GM12875 (cell line): ENCODE results near the gene SCAF8.
"Not testable (repeated sequence)": the region's sequence is repeated elsewhere in the genome, so short reads cannot be mapped to it uniquely, and the experiment has no call there.

ENCODE experiments used
- H3K4me3 ChIP-seq: one replicate; pipeline ENCODE4 v1.5.1; 2011; ENCODE audit warnings: low read depth, low read length, control low read depth
- CTCF ChIP-seq: IDR thresholded peaks from 2 replicates; pipeline ENCODE4 v1.5.1; 2011; ENCODE audit warnings: low read depth, mild to moderate bottlenecking, control low read depth, inconsistent platforms, low read length, moderate library complexity, borderline replicate concordance; ENCODE audit not compliant: insufficient read depth

Gene SCAF8

GRCh38 chr6:154800338-154800737, 67.1 kb downstream of the SCAF8 start:
- no peak for TF ChIP-seq CTCF
- H3K4me3 ChIP-seq, result no peak overlapping the region

- H3K4me3 ChIP-seq, result no peak overlapping the region
- no peak for TF ChIP-seq CTCF
Observed at GRCh38 chr6:154805288-154805911, 72.2 kb downstream of the SCAF8 start.

- no peak for TF ChIP-seq CTCF
- H3K4me3 ChIP-seq, result no peak overlapping the region
Observed at GRCh38 chr6:154806804-154807203, 73.6 kb downstream of the SCAF8 start.

- H3K4me3 ChIP-seq, result not testable (repeated sequence)
Observed at GRCh38 chr6:154811663-154812062, 78.4 kb downstream of the SCAF8 start.

GRCh38 chr6:154814063-154814462, 80.8 kb downstream of the SCAF8 start:
- no peak for TF ChIP-seq CTCF
- no peak overlapping the region for H3K4me3 ChIP-seq

- no peak overlapping the region for H3K4me3 ChIP-seq
Observed at GRCh38 chr6:154815938-154816820, 83.0 kb downstream of the SCAF8 start.

GRCh38 chr6:154821099-154821498, 87.9 kb downstream of the SCAF8 start:
- TF ChIP-seq CTCF, result no peak
- no peak overlapping the region for H3K4me3 ChIP-seq

More at GRCh38 chr6:154815938-154816820, 83.0 kb downstream of the SCAF8 start:
- TF ChIP-seq CTCF, result no peak
